ENCODE results near the gene DGKH.

The DGKH gene

DNA sequence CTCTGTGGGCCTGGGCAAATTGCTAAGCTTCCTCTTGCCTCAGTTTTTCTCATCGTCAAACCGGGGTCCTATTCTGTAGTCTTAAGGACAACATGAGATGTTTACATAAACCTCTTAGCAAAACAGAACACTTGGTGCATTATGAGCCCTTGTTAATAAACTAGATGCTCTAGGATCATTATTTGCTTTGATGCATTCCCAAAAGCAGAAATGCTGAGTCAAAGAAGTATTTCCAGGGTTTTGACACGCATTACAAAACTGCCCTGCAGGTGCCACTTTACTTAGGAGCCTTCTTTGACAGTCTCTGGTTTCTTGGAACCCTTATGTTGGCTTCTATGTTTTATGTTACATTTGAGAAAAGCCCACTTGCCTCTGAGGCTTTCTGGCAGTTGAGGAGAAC lies 235.6 kb downstream of the DGKH start:
- no peak for DNase-seq (ENCODE audit: insufficient read length, low spot score)
- FAIRE-seq: no peak
- TF ChIP-seq, protein P1, sequence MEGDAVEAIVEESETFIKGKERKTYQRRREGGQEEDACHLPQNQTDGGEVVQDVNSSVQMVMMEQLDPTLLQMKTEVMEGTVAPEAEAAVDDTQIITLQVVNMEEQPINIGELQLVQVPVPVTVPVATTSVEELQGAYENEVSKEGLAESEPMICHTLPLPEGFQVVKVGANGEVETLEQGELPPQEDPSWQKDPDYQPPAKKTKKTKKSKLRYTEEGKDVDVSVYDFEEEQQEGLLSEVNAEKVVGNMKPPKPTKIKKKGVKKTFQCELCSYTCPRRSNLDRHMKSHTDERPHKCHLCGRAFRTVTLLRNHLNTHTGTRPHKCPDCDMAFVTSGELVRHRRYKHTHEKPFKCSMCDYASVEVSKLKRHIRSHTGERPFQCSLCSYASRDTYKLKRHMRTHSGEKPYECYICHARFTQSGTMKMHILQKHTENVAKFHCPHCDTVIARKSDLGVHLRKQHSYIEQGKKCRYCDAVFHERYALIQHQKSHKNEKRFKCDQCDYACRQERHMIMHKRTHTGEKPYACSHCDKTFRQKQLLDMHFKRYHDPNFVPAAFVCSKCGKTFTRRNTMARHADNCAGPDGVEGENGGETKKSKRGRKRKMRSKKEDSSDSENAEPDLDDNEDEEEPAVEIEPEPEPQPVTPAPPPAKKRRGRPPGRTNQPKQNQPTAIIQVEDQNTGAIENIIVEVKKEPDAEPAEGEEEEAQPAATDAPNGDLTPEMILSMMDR (IDR thresholded peaks at IDR 0.05; ENCODE audit: insufficient read depth, missing control alignments): no peak

All from D721Med (cell line).